Gastrocnemius medialis (tissue), 4 donors: ENCODE data around the gene GSG1L.

Experiments
- CTCF ChIP-seq, 5 experiments: fragments of 450-650 bp in 3 of 5; fragments of 200-600 bp in 2 of 5; sonication (generic) in 2 of 5; IDR thresholded peaks in 4 of 5; conservative IDR thresholded peaks in 1 of 5; 1 replicate in 4 of 5; 2 replicates in 1 of 5; pipeline ENCODE4 v1.5.1; 2016 to 2019; ENCODE audit warnings: antibody characterized with exemption in 5 of 5, mild to moderate bottlenecking in 3 of 5, moderate library complexity in 3 of 5
- POLR2A ChIP-seq, 2 donors: fragments of 450-650 bp; IDR thresholded peaks; one replicate each; pipeline ENCODE4 v1.6.1; 2017; ENCODE audit warnings: antibody characterized with exemption in 2 of 2, mild to moderate bottlenecking in 2 of 2, moderate library complexity in 2 of 2

GRCh38 chr16:27993587-27993986 lies 69.9 kb downstream of the GSG1L start:
- TF ChIP-seq POLR2A (IDR thresholded peaks at IDR 0.05): no peak
- no peak for TF ChIP-seq CTCF (IDR thresholded peaks at IDR 0.05 in 4 of 5, conservative IDR thresholded peaks at IDR 0.05 in 1 of 5)
